NCI-H510A (cell line): ENCODE data around the gene EDARADD.
"Not testable (repeated sequence)": the region's sequence is repeated elsewhere in the genome, so short reads cannot be mapped to it uniquely, and the experiment has no call there.

Experiments
- DNase-seq: peaks from one replicate; lab custom pipeline; 2025; lab: John Stamatoyannopoulos, UW

EDARADD gene

DNA sequence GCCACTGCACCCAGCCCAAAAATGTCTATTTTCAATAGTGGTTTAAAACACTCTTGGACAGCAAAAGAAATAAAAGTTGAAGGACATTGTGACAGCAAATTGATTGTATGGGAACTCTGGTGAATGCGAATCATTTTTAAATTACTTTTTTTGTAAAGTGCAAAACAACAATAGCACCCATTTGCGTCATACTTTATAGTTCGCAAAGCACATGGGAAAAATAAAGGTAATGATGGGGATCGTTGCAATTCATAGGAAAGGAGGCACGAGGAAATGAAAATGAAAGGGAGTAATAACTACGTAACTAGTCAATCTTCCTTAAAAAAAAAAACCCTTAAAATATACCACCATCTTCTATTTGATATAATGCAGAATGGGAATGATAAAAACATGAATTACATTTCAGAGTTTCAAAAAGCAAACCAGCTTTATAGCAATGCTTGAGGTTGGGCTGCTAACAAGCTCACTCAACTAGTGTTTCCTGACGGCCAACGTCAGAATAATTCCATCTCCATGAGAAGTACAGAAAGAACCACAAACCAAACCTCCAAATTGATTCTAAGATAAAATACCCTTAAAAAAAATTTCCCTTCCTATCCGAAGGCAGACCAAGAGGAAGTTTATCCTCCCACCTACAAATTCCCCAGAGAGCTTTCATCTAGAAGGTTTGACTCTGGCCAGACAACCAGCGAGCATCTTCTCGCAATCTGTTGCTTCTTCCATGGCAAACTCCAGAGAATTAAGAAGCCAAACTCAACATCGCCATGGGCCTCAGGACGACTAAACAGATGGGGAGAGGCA lies at the start of gene EDARADD:
Gene EDARADD (plus strand): TSS at position 606 of the 801 bp plus-strand sequence. CDS start 159 bp downstream, at position 765.
- no peak for DNase-seq

GRCh38 chr1:236345728-236346127 lies 48.4 kb upstream of the EDARADD start:
- DNase-seq = no peak

DNA sequence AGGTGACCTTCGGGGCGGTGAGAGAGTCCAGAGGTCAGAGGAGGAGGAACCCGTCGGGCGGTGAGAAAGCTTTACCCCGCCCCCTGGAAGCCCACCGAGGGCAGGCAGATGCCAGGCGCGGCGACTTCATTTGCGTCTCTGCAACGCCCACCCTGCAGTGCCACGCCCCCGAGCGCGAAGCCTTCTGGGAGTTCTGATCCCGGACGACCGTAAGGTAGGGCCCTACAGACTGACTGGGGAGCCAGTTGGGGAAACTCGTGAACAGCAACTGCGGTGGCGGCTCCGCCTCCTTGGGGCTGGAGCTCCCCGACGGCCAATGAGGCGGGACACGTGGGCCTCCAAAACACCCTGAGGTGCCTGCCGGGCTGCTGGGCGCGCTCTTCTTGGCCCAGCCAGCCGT lies 46.0 kb upstream of the EDARADD start:
- DNase-seq = no peak

DNA sequence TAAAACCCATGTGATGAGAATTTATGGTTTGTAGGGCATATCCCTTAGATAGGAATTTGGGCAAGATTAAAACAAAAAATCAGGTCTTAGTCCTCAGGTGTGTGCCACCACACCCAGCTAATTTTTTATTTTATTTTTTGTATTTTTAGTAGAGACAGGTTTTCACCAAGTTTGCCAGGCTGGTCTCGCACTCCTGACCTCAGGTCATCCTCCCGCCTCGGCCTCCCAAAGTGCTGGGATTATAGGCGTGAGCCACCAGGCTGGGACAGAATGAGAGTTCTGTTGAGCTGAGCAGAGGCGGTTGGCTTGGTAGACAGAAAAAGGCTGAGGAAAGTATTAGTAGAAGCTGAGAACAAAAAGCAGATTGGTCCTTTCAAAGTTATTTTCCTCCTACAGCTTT lies 43.8 kb upstream of the EDARADD start:
- DNase-seq = no peak

DNA sequence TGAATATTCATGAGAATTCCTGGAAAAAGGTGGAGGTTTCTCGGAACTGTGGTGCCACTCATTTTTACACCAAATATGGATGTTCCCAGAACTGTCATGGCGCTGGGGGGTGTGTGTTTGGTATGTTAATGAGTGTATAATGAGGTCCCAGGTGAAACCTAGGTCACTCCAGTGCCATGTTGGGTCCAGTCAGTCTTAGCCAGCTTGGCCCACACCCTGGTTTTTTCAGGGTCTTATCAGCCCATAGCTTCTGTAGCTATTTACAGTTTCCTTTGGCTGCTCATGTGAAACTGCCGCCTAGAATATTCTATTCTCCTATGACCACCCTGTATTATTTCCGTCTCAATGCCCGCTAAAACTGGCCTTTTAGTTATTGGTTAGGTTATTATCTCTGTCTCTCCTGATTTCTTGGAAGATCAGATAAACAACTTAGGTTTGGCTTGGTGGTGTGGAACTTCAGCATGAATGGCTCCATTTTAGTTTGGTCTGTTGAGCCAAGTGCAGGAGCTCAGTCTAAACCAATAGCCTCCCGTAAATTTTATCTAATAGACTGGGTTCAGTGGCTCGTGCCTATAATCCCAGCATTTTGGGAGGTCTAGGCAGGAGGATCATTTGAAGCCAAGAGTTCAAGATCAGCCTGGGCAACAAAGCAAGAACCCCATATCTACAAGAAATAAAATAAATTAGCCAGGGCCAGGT lies 42.1 kb upstream of the EDARADD start:
- DNase-seq = no peak

DNA sequence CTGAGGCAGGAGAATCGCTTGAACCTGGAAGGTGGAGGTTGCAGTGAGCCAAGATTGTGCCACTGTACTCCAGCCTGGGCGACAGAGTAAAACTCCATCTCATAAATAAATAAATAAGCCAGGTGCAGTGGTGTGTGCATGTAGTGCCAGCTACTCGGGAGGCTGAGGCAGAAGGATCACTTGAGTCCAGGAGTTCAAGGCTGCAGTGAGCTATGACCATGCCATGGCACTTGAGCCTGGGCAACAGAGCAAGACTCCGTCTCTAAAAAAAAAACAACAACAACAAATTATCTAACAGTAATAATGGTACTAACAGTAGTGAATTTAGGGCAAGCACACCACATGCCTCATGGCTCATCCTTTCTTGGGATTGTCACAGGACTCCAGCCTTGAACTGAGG lies 41.3 kb upstream of the EDARADD start:
- not testable (repeated sequence) for DNase-seq

GRCh38 chr1:236353813-236354212 lies 40.3 kb upstream of the EDARADD start:
- DNase-seq = no peak

- no peak for DNase-seq
These were observed 39.5 kb upstream of the EDARADD start for GRCh38 chr1:236354330-236355147.

GRCh38 chr1:236356141-236356540 lies 37.9 kb upstream of the EDARADD start:
- no peak for DNase-seq

DNA sequence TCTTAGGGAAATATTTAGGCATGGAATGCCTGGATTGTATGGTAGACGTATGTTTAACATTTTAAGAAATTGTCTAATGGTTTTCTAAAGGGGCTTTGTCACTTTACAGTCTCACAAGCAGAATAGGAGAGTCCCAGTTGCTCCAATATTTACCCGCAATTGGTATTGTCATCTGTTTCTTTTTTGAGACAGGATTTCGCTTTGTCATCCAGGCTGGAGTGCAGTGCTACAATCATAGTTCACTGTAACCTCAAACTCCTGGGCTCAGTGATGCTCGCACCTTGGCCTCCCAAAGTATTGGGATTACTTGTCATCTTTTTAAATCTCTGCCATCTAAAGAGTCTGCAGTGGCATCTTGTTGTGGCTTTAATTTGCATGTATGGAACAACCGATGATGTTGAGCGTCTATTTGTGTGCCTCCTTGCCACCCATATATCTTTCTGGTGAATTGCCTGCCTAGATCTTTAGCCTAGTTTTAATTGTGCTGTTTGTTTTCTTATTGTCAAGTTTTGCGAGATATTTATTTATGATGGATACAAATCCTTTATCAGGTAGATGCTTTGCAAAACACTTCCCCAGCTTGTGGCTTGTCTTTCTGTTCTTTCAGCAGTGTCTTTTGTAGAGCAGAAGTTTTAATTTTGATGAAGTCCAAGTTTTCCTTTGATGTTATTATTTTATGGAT lies 32.0 kb upstream of the EDARADD start:
- DNase-seq = no peak

GRCh38 chr1:236363237-236363636 lies 30.8 kb upstream of the EDARADD start:
- DNase-seq = no peak

DNA sequence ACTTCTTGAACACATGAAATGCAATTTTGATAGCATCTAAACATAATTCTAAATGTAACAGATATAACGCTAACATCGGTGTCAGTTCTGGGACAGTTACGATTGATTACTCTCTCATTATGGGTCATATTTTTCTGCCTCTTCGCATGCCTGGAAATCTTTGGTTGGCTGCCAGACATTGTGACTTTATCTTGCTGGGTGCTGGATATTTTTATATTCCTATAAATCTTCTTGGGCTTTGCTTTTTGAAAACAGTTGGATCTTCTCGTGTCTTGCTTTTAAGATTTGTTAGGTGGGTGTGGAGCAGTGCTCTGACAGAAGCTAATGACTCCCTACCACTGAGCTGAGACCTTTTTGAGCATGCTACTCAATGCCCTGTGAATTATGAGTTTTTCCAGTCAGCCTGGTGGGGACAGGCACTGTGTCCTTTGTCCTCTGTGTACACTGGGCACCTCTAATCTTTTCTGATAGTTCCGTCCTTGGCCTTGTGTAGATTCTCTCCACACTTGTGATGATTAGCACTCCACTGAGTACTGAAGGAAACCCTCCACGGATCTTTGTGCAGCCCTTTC lies 28.0 kb upstream of the EDARADD start:
- DNase-seq = no peak

- DNase-seq = not testable (repeated sequence)
These were observed 27.4 kb upstream of the EDARADD start for GRCh38 chr1:236366681-236367080.

DNA sequence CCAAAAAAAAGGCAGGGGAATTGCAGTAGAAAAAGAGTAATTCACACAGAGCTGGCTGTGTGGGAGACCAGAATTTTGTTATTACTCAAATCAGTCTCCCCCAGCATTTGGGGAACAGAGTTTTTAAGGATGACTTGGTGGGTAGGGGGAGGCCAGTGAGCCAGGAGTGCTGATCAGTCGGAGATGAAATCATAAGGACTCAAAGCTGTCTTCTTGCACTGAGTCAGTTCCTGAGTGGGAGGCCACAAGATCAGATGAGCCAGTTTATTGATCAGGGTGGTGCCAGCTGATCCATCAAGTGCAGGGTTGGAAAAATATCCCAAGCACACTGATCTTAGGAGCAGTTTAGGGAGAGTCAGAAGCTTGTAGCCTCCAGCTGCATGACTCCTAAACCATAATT lies 23.7 kb upstream of the EDARADD start:
- no peak for DNase-seq

- DNase-seq = no peak
These were observed 23.0 kb upstream of the EDARADD start for GRCh38 chr1:236371083-236371482.

DNA sequence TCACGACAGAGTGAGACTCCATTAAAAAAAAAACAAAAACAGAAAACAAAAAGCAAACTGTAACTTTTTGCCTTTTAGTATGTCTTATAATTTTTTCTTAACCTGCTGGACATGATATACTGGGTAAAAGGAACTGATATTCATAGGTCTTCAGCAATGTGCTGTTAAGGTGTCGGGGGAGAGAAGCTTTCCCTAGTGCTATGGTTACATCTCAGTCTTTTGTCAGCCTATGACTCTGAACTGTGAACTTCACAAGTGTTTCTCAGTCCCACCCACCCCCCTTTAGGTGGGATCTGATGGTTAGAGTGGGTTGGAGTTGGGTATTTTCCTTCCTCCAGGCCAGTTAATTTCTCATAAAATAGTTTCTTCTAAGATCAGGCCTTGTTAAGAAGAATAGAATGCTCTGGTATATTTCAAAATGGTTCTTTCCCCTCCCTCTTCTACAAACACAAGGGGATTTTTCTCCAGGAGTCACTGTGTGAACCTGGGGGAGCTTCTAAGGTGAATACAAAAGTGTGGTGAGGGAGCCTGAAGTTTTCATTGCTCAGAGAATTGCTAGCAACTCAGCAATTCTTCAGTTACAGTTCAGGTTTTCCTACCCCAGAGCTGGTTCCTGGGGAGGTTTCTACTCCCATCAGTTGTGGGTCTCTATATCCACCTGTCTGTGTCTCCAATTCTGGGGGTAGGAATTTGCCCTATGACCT lies 16.1 kb upstream of the EDARADD start:
- DNase-seq = no peak

- DNase-seq = no peak
These were observed 12.4 kb upstream of the EDARADD start for GRCh38 chr1:236381565-236382158.

DNA sequence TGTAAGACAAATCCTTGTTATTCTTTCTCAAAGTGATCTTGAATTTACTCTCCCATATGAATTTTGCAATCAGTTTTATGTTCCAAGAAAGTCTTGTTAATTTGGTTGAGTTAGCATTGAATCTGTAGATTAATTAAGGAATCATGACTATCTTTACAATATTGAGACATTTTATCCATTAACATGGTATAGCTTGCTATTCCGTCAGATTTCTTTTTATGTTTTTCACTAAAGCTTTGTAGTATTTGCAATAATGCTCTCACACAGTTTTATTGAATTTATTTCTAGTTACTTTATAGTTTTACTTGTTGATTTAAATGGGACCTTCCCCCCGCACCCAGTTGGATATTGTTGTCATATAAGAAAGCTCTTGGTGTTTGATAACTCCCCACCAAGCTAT lies 5.8 kb upstream of the EDARADD start:
- no peak for DNase-seq

DNA sequence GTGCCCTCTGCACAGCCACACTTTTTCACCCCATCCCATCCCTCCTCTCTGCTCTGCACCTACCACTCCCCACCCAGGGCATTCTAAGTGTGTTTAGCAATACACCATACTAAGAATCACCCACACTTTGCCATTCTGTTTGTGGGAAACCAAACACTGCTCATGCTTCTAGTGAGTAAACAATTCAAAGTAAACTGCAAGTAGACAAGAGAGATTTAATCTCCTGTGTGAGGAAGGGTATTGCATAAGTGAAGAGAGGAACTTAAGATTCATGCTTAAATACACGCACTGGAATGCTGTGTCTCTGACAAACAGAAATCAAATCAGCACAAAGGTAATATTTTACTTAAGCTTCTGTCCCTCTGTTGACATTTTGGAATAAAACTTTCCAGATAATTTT lies 4.8 kb upstream of the EDARADD start:
- no peak for DNase-seq

- no peak for DNase-seq
These were observed 3.1 kb upstream of the EDARADD start for GRCh38 chr1:236391008-236391407.

DNA sequence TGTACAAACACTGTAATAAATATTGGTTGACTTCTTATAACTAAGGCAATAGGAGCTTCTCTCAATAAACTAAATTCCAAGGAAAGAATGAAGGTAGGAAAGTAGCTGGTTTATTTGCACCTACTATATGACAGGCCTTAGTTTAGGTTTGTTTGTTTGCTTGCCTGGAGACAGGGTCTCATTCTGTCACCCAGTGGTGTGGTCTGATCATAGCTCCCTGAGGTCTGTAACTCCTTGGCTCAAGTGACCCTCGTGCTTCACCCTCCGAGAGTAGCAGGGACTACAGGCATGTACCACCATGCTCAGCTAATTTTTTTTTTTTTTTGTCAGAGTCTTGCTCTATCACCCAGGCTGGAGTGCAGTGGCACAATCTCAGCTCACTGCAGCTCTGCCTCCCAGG lies 1.9 kb upstream of the EDARADD start:
- no peak for DNase-seq
